Measurements from ENCODE around the gene SYCE3.
A peak's percentile ranks its signal among the peaks of the same experiment; 100 is the strongest.

SYCE3 gene

DNA sequence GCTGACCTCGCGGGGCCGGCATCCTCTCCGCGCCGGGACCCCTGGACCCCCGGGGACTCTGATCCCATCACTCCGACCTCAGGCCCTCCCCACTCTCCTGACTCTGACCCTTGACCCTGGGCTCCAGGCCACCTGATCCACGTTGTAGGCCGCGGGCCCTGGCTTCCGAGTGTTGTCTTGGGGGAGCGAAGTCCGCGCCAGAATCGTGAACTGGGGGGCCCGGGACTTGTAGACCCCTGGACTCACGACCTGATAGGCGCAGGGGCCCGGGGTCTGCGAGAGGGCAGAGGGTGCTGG is 32.2 kb downstream of the SYCE3 start:
- TF ChIP-seq EZH2phosphoT487 (IDR thresholded peaks at IDR 0.05; ENCODE audit: borderline replicate concordance, low read length) = no peak
- TF ChIP-seq, protein P1, sequence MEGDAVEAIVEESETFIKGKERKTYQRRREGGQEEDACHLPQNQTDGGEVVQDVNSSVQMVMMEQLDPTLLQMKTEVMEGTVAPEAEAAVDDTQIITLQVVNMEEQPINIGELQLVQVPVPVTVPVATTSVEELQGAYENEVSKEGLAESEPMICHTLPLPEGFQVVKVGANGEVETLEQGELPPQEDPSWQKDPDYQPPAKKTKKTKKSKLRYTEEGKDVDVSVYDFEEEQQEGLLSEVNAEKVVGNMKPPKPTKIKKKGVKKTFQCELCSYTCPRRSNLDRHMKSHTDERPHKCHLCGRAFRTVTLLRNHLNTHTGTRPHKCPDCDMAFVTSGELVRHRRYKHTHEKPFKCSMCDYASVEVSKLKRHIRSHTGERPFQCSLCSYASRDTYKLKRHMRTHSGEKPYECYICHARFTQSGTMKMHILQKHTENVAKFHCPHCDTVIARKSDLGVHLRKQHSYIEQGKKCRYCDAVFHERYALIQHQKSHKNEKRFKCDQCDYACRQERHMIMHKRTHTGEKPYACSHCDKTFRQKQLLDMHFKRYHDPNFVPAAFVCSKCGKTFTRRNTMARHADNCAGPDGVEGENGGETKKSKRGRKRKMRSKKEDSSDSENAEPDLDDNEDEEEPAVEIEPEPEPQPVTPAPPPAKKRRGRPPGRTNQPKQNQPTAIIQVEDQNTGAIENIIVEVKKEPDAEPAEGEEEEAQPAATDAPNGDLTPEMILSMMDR (IDR thresholded peaks at IDR 0.05; ENCODE audit: low read depth, low read length, poor library complexity, severe bottlenecking) = no peak
- Histone ChIP-seq H3K4me2 (ENCODE audit: low read length) (peak overlapping the region; percentile 94), H4K20me1 (ENCODE audit: control insufficient read depth, insufficient read depth, low read depth, low read length) (no peaks in the 10 kb centered on the region), H3K27me3 (ENCODE audit: control insufficient read depth, low read length) (no peaks in the 10 kb centered on the region), H3K9me3 (ENCODE audit: control insufficient read depth, insufficient read depth, low read length) (no peaks in the 10 kb centered on the region), H3F3A (ENCODE audit: control insufficient read depth, insufficient read depth) (peaks cover 46% of the 10 kb centered on the region), H3K4me1 (ENCODE audit: control insufficient read depth, low read length) (peaks cover 58% of the 10 kb centered on the region), H3K9me2 (replicated peaks; ENCODE audit: control insufficient read depth, low read length) (no peaks in the 10 kb centered on the region), H3K27ac (ENCODE audit: low read depth, low read length) (peak overlapping the region; percentile 97), H3K36me3 (ENCODE audit: control insufficient read depth, low read length) (peaks cover 5% of the 10 kb centered on the region; the same call in 1 of the 2 replicates), H3K4me3 (ENCODE audit: low read length) (peak overlapping the region; percentile 91), H3K79me2 (ENCODE audit: control insufficient read depth, low read length) (peaks cover 24% of the 10 kb centered on the region)

DNA sequence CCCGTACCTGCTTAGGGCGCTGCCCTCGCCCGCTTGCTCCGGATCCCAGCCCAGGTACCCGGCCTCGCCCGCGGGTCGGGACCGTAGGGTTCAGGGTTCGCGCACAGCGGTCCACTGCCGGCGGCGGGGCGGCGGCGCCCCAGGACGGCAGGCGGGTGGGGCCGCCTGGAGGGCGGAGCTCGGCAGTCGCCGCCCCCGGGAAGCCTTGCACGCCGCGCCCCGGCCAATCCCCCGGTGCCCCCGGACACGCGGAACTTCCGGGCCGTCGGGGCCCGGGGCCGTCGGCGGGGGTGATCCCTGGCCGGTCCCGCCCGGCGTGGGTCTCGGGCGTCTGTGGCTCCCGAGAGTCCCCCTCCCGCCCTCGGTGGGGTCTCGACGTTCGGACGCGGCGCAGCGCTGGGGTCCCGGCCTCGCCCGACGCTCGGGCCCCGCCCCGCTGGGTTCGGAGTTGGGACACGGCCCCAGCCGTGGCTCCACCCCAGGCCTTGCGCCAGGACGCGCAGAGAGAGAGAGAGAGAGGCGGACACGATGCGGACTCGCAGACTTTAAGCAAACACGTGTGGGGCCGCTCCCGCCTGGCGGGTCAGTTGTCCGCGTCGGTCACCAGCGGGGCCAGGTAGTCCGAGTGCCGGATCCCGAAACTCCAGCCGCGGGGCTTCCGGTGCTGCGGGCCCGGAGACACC is 32.7 kb downstream of the SYCE3 start, which contains the start of gene TYMP:
TYMP (minus strand) TSS at position 116 of the 683 bp plus-strand sequence. CDS start 303 bp downstream, outside the sequence.
- H3K79me2 ChIP-seq (ENCODE audit: control insufficient read depth, low read length) = peaks cover 26% of the 10 kb centered on the region
- TF ChIP-seq, protein P1 (IDR thresholded peaks at IDR 0.05; ENCODE audit: low read depth, low read length, poor library complexity, severe bottlenecking) = no peak
- TF ChIP-seq EZH2phosphoT487 (IDR thresholded peaks at IDR 0.05; ENCODE audit: borderline replicate concordance, low read length) = no peak
- no peaks in the 10 kb centered on the region for H4K20me1 ChIP-seq (ENCODE audit: control insufficient read depth, insufficient read depth, low read depth, low read length)
- peak within 1 kb of the TSS; percentile 91 for H3K4me3 ChIP-seq (ENCODE audit: low read length)
- no peaks in the 10 kb centered on the region for H3K9me2 ChIP-seq (replicated peaks; ENCODE audit: control insufficient read depth, low read length)
- peak within 1 kb of the TSS; percentile 94 for H3K4me2 ChIP-seq (ENCODE audit: low read length)
- peak within 1 kb of the TSS; percentile 97 for H3K27ac ChIP-seq (ENCODE audit: low read depth, low read length)
- no peaks in the 10 kb centered on the region for H3K27me3 ChIP-seq (ENCODE audit: control insufficient read depth, low read length)
- peaks cover 41% of the 10 kb centered on the region for H3F3A ChIP-seq (ENCODE audit: control insufficient read depth, insufficient read depth)
- H3K36me3 ChIP-seq (ENCODE audit: control insufficient read depth, low read length) = peaks cover 5% of the 10 kb centered on the region; the same call in 1 of the 2 replicates
- H3K9me3 ChIP-seq (ENCODE audit: control insufficient read depth, insufficient read depth, low read length) = no peaks in the 10 kb centered on the region
- H3K4me1 ChIP-seq (ENCODE audit: control insufficient read depth, low read length) = peaks cover 53% of the 10 kb centered on the region

DNA sequence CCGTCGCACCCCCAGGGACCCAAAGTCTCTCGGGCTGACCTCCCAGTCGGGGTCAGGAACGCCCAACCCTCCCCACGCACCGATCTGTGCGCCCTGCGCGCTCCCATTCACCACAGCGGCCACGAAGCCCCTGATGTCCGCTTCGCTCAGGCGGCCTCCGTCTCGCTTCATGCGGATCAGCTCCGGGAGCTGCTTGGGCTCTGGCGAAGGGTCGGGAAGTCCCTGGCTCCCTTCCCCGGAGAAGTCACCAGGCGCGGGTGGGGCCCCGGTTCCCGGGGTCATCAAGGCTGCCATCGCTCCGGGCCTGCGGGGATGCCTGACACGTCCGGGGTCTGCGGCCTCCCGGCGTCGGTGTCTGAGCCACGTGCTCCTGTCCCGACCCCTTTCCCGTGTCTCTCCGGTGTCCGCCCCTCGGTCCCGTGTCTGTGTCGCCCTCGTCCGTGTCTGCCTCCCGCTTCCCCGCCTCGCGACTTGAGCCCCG is 33.3 kb downstream of the SYCE3 start:
- Histone ChIP-seq H3K4me1 (ENCODE audit: control insufficient read depth, low read length) (peaks cover 50% of the 10 kb centered on the region), H4K20me1 (ENCODE audit: control insufficient read depth, insufficient read depth, low read depth, low read length) (no peaks in the 10 kb centered on the region), H3K27ac (ENCODE audit: low read depth, low read length) (no peak overlapping the region), H3F3A (ENCODE audit: control insufficient read depth, insufficient read depth) (peaks cover 37% of the 10 kb centered on the region), H3K79me2 (ENCODE audit: control insufficient read depth, low read length) (peaks cover 32% of the 10 kb centered on the region), H3K27me3 (ENCODE audit: control insufficient read depth, low read length) (no peaks in the 10 kb centered on the region), H3K4me2 (ENCODE audit: low read length) (peak overlapping the region; percentile 94; the same call in 1 of the 2 replicates), H3K4me3 (ENCODE audit: low read length) (peak overlapping the region; percentile 91), H3K9me2 (replicated peaks; ENCODE audit: control insufficient read depth, low read length) (no peaks in the 10 kb centered on the region), H3K9me3 (ENCODE audit: control insufficient read depth, insufficient read depth, low read length) (no peaks in the 10 kb centered on the region), H3K36me3 (ENCODE audit: control insufficient read depth, low read length) (peaks cover 10% of the 10 kb centered on the region)
- TF ChIP-seq EZH2phosphoT487 (IDR thresholded peaks at IDR 0.05; ENCODE audit: borderline replicate concordance, low read length) = no peak
- TF ChIP-seq, protein P1 (IDR thresholded peaks at IDR 0.05; ENCODE audit: low read depth, low read length, poor library complexity, severe bottlenecking) = no peak

All from DOHH2 (cell line).